Esophagus squamous epithelium (tissue), 5 donors: ENCODE data around the gene OSBPL10. TPM values are rescaled to one million over a fixed set of nuclear protein-coding genes. Genes with fewer than 3 reads are reported as not detected.

Source experiments
- DNase-seq: peaks from one replicate; lab custom pipeline; 2025; lab: John Stamatoyannopoulos, UW
- H3K27ac ChIP-seq, 4 donors: fragments of 200-600 bp; sonication (generic); one replicate each; pipeline ENCODE4 v1.5.1; 2016 to 2019; ENCODE audit warnings: mild to moderate bottlenecking in 1 of 4
- H3K27me3 ChIP-seq, 4 donors: fragments of 200-600 bp; sonication (generic); 1 replicate in 3 of 4; 2 replicates in 1 of 4; pipeline versions ENCODE4 v1.5.1 to v1.6.0; 2017 to 2021; ENCODE audit warnings: antibody characterized with exemption in 1 of 4
- H3K36me3 ChIP-seq, 3 donors: fragments of 200-600 bp; sonication (generic); one replicate each; pipeline ENCODE4 v1.5.1; 2016 to 2019
- H3K4me1 ChIP-seq, 3 donors: fragments of 200-600 bp; sonication (generic); one replicate each; pipeline ENCODE4 v1.5.1; 2017 to 2019
- H3K4me3 ChIP-seq, 4 donors: fragments of 200-600 bp; sonication (generic); 1 replicate in 3 of 4; 2 replicates in 1 of 4; pipeline ENCODE4 v1.5.1; 2016 to 2019; ENCODE audit warnings: mild to moderate bottlenecking in 2 of 4, moderate library complexity in 1 of 4
- H3K9me3 ChIP-seq, 3 donors: fragments of 200-600 bp; sonication (generic); one replicate each; pipeline ENCODE4 v1.5.1; 2016 to 2019
- POLR2A ChIP-seq, 4 donors: fragments of 450-650 bp; IDR thresholded peaks; one replicate each; pipeline ENCODE4 v1.6.1; 2017; ENCODE audit warnings: antibody characterized with exemption in 4 of 4, mild to moderate bottlenecking in 4 of 4, moderate library complexity in 3 of 4
- WGBS, 2 donors: methylation state at CpG; one replicate each; pipeline ENCODE4 v1.1.5; 2018; 5-methylcytosine and 5-hydroxymethylcytosine counted together
- intact Hi-C: fragments of 100-400 bp; cut with DNase I; formaldehyde crosslinking; loops from one replicate; pipeline ENCODE4 v1.15.0; 2022
- total RNA-seq, 4 donors: library from RNA; depleted of rRNA; stranded (reverse); fragments of >200 nt; gene quantifications; one replicate each; pipeline ENCODE4 v1.1.0, GENCODE V29; 2016
- TF ChIP-seq, protein P1 (sequence below), 6 experiments: fragments of 450-650 bp in 4 of 6; fragments of 200-600 bp in 2 of 6; sonication (generic) in 2 of 6; IDR thresholded peaks; one replicate each; pipeline ENCODE4 v1.5.1; 2016 to 2019; ENCODE audit warnings: antibody characterized with exemption in 6 of 6, mild to moderate bottlenecking in 4 of 6, moderate library complexity in 4 of 6
- donor health status: DM: yes; HTN: yes; CAD: no.

OSBPL10 gene, protein sequence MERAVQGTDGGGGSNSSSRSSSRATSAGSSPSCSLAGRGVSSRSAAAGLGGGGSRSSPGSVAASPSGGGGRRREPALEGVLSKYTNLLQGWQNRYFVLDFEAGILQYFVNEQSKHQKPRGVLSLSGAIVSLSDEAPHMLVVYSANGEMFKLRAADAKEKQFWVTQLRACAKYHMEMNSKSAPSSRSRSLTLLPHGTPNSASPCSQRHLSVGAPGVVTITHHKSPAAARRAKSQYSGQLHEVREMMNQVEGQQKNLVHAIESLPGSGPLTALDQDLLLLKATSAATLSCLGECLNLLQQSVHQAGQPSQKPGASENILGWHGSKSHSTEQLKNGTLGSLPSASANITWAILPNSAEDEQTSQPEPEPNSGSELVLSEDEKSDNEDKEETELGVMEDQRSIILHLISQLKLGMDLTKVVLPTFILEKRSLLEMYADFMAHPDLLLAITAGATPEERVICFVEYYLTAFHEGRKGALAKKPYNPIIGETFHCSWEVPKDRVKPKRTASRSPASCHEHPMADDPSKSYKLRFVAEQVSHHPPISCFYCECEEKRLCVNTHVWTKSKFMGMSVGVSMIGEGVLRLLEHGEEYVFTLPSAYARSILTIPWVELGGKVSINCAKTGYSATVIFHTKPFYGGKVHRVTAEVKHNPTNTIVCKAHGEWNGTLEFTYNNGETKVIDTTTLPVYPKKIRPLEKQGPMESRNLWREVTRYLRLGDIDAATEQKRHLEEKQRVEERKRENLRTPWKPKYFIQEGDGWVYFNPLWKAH
- 10 to 100 TPM; 13.8 to 65.3 (median 41.0) TPM for total RNA-seq

DNA sequence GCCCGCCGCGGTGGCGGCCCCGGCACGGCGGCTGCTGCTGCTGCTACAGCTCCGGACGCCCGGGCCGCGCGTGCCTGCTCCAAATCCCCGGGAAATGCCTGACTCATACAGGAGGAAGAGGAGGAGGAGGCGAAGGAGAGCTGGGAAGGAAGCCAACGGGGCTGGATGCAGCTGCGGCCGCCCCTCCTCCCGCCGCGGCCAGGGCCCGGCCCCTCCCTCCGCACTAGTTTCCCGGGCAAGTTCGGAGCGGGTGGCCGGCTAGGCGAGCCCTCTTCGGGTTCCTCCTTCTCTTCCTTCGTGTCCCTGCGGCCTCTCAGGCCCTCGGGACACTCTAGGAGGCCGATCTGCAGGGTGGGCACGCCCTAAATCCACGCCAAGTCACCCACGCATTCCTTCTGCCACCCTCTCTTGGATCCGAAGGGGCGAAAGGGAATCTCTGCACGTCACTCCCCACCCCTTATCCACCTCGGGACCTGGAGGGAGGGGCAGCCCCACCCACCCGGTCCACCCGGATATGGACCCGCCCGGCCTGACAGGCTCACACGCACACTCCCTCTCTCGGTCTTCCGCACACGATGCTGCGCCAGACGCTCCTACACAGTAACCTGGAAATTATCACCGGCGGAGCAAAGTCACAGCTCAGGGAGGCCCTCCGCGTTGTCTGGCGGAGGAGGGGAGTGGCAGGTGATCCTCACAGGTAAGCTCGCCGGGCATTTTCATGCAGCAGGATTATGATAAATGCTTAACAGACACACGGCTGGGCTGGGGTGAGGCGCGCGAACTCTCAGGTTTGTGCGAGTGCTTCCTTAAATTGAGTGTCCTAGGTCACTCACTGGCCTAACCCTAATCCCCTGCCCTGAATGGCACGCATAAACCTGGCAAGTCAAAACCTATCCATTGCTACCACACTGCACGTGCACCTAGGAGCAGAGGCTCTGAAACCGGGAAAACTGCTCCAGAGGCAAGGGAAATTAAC is at the start of gene OSBPL10, which contains the start of gene ZNF860:
TSS of gene OSBPL10 (minus strand) at position 57 of the 976 bp plus-strand sequence. CDS start 83 bp downstream, outside the sequence.
TSS of gene ZNF860 (plus strand) at position 545 of the 976 bp plus-strand sequence. CDS start 7,330 bp downstream, outside the sequence.
- H3K9me3 ChIP-seq, result no peaks in the 10 kb centered on the region
- peak within 1 kb of the TSS; percentile 69 to 91 (median 78) for H3K4me3 ChIP-seq
- DNase-seq, result peak; percentile 35
- H3K4me1 ChIP-seq, result peaks cover 9 to 61% (median 12%) of the 10 kb centered on the region in 3 donors
- H3K27ac ChIP-seq, result peak within 1 kb of the TSS; percentile 92 to 98 (median 95)
- H3K36me3 ChIP-seq, result peaks cover 0 to 6% (median 0%) of the 10 kb centered on the region in 3 donors
- peak in 1 of 4 donors; percentile 69 for TF ChIP-seq POLR2A (IDR thresholded peaks at IDR 0.05)
- TF ChIP-seq, protein P1, sequence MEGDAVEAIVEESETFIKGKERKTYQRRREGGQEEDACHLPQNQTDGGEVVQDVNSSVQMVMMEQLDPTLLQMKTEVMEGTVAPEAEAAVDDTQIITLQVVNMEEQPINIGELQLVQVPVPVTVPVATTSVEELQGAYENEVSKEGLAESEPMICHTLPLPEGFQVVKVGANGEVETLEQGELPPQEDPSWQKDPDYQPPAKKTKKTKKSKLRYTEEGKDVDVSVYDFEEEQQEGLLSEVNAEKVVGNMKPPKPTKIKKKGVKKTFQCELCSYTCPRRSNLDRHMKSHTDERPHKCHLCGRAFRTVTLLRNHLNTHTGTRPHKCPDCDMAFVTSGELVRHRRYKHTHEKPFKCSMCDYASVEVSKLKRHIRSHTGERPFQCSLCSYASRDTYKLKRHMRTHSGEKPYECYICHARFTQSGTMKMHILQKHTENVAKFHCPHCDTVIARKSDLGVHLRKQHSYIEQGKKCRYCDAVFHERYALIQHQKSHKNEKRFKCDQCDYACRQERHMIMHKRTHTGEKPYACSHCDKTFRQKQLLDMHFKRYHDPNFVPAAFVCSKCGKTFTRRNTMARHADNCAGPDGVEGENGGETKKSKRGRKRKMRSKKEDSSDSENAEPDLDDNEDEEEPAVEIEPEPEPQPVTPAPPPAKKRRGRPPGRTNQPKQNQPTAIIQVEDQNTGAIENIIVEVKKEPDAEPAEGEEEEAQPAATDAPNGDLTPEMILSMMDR (IDR thresholded peaks at IDR 0.05), result peak in 3 of 6 experiments; percentile 8 to 29 (median 24)
- 3 to 22% methylated on average over 3 to 13 of the region's 65 CpGs for WGBS, 2 donors
- peaks cover 0 to 6% (median 0%) of the 10 kb centered on the region in 4 donors for H3K27me3 ChIP-seq
- intact Hi-C loops, result no loop called here

DNA sequence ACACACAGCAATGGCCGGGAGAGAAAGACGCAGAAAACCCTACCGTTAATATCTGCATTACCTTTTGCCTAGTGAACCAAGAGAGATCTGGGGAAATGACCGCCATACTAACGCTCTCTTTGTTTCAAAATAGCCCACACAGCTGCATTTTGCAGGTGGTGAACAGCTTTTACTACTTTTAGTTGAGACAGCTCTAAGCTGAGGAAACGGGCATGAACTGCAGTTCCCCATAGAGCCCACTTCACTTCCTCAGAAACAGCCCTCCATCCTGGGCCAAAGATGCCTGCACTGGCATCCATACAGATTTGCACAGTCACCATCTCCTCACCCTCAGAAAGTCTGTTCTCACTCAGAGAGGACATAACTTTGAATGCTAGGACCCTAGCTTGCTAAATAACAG is 45.5 kb upstream of the OSBPL10 start:
- WGBS, 2 donors, result 73 to 77% methylated on average over 6 of the region's 6 CpGs

DNA sequence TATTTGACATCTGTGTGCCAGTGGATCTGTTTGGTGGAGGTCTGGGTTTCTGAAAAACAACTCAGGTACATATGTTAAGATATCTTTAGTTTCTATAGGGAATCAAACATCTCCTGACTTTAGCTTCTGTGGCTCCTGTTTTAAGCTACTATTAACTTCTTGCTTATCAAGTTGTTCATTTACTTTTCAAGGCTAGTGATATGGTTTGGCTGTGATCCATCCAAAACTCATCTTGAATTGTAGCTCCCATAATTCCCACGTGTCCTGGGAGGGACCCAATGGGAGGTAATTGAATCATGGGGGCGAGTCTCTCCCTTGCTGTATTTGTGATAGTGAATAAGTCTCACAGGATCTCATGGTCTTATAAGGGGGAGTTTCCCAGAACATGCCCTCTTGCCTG is 41.9 kb upstream of the OSBPL10 start:
- H3K27me3 ChIP-seq, result no peaks in the 10 kb centered on the region
- no peaks in the 10 kb centered on the region for H3K36me3 ChIP-seq
- H3K9me3 ChIP-seq, result no peaks in the 10 kb centered on the region
- H3K27ac ChIP-seq, result no peak overlapping the region
- WGBS, 2 donors, result 72 to 74% methylated on average over 2 of the region's 2 CpGs
- TF ChIP-seq, protein P1 (IDR thresholded peaks at IDR 0.05), result no peak
- no peak for TF ChIP-seq POLR2A (IDR thresholded peaks at IDR 0.05)
- no peak for DNase-seq
- intact Hi-C loops, result loop anchor here (5.0 kb wide), 1 partner anchor 114 kb away; no protein-coding TSS in a partner anchor
- peaks cover 0 to 13% (median 0%) of the 10 kb centered on the region in 3 donors for H3K4me1 ChIP-seq
- H3K4me3 ChIP-seq, result no peak overlapping the region

More for the DNA sequence above, 45.5 kb upstream of the OSBPL10 start:
- no peak overlapping the region for H3K27ac ChIP-seq
- no peaks in the 10 kb centered on the region for H3K9me3 ChIP-seq
- H3K4me1 ChIP-seq, result peaks cover 0 to 9% (median 0%) of the 10 kb centered on the region in 3 donors
- TF ChIP-seq, protein P1 (IDR thresholded peaks at IDR 0.05), result no peak
- no peak for TF ChIP-seq POLR2A (IDR thresholded peaks at IDR 0.05)
- no peak overlapping the region for H3K4me3 ChIP-seq
- no peak for DNase-seq
- no peaks in the 10 kb centered on the region for H3K36me3 ChIP-seq
- intact Hi-C loops, result no loop called here
- H3K27me3 ChIP-seq, result no peaks in the 10 kb centered on the region

DNA sequence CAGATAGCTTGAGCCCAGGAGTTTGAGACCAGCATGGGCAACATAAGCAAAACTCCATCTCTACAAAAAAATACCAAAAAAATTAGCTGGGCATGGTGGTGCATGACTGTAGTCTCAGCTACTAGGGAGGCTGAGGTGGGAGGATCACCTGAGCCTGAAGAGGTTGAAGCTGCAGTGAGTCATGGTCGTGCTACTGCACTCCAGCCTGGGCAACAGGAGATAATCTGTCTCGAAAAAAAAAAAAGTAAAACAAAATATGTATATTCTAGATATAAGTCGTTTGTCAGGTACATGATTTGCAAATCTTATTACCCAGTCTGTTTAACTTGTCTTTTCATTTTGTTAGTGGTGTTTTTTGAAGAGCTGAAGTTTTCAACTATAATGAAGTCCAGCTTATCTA is 40.7 kb upstream of the OSBPL10 start:
- H3K9me3 ChIP-seq, result no peaks in the 10 kb centered on the region
- no peak overlapping the region for H3K27ac ChIP-seq
- no peaks in the 10 kb centered on the region for H3K27me3 ChIP-seq
- no peak for DNase-seq
- H3K4me3 ChIP-seq, result no peak overlapping the region
- H3K4me1 ChIP-seq, result peaks cover 0 to 13% (median 0%) of the 10 kb centered on the region in 3 donors
- H3K36me3 ChIP-seq, result no peaks in the 10 kb centered on the region
- intact Hi-C loops, result loop anchor here (5.0 kb wide), 1 partner anchor 116 kb away; no protein-coding TSS in a partner anchor
- WGBS, 2 donors, result 40 to 56% methylated on average over 3 of the region's 3 CpGs
- TF ChIP-seq POLR2A (IDR thresholded peaks at IDR 0.05), result no peak
- TF ChIP-seq, protein P1 (IDR thresholded peaks at IDR 0.05), result no peak
